Erythroblast (primary cell): ENCODE results near the gene FAM118A.

Experiments
- GATA1 ChIP-seq: IDR thresholded peaks from 2 replicates; pipeline ENCODE4 v1.6.1; 2011; ENCODE audit warnings: low read depth, mild to moderate bottlenecking, control low read depth, low read length, moderate library complexity
- POLR2A ChIP-seq: IDR thresholded peaks from 2 replicates; pipeline ENCODE4 v1.6.1; 2011; ENCODE audit warnings: mild to moderate bottlenecking, low read length

GRCh38 chr22:45314786-45315185 is 5.1 kb downstream of the FAM118A start:
- TF ChIP-seq POLR2A (no peak), GATA1 (no peak)
